Parathyroid adenoma (tissue), 2 donors: ENCODE results near the gene HGS.

Experiments used
- H2AFZ ChIP-seq: fragments of 300-600 bp; sonication (generic); one replicate; pipeline ENCODE4 v1.7.0; 2017; ENCODE audit warnings: antibody characterized with exemption, mild to moderate bottlenecking
- H3K27ac ChIP-seq: fragments of 300-600 bp; sonication (generic); one replicate; pipeline ENCODE4 v1.7.0; 2017
- H3K27me3 ChIP-seq: fragments of 300-600 bp; sonication (generic); one replicate; pipeline ENCODE4 v1.7.0; 2017; ENCODE audit warnings: low read length; ENCODE audit not compliant: control insufficient read depth, insufficient read depth
- H3K36me3 ChIP-seq: fragments of 300-600 bp; sonication (generic); one replicate; pipeline ENCODE4 v1.7.0; 2017; ENCODE audit warnings: low read length; ENCODE audit not compliant: control insufficient read depth, insufficient read depth
- H3K4me1 ChIP-seq: fragments of 300-600 bp; sonication (generic); one replicate; pipeline ENCODE4 v1.7.0; 2017; ENCODE audit warnings: control low read depth
- H3K4me2 ChIP-seq: fragments of 300-600 bp; sonication (generic); one replicate; pipeline ENCODE4 v1.7.0; 2017; ENCODE audit warnings: low read length
- H3K4me3 ChIP-seq: fragments of 300-600 bp; sonication (generic); one replicate; pipeline ENCODE4 v1.7.0; 2017; ENCODE audit warnings: low read depth, low read length
- H3K79me2 ChIP-seq: fragments of 300-600 bp; sonication (generic); one replicate; pipeline ENCODE4 v1.7.0; 2017; ENCODE audit warnings: control low read depth
- H3K9ac ChIP-seq: fragments of 300-600 bp; sonication (generic); one replicate; pipeline ENCODE4 v1.7.0; 2017; ENCODE audit warnings: mild to moderate bottlenecking
- H3K9me3 ChIP-seq: fragments of 300-600 bp; sonication (generic); one replicate; pipeline ENCODE4 v1.7.0; 2017; ENCODE audit warnings: low read length; ENCODE audit not compliant: control insufficient read depth
- TF ChIP-seq, protein P1 (sequence below): fragments of 300-600 bp; sonication (generic); IDR thresholded peaks from one replicate; pipeline ENCODE4 v1.7.0; 2017; ENCODE audit warnings: antibody characterized with exemption, mild to moderate bottlenecking
- donor health status: primary hyperparathyroidism.

HGS gene

DNA sequence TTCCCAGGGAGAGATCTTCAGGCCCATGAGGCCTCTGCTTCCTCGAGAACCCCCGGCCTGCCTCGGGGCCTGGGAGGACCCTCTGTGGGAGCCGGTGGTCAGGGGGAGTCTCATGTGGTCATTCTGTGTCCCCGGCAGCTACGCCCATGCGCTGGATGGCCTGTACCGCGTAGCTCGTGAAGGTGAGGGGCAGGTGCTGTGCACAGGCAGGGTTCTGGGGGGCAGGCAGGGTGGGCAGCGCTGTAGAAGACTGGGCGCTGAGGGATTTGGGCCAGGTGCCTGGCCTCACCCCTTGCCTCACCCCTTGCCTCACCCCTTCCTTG is 32.8 kb downstream of the HGS start:
- Histone ChIP-seq H3K4me3 (no peak overlapping the region), H3K79me2 (peaks cover 14% of the 10 kb centered on the region), H2AFZ (no peak overlapping the region), H3K36me3 (no peaks in the 10 kb centered on the region), H3K27me3 (no peaks in the 10 kb centered on the region), H3K27ac (no peak overlapping the region), H3K4me2 (no peak overlapping the region), H3K4me1 (peaks cover 26% of the 10 kb centered on the region), H3K9ac (no peak overlapping the region), H3K9me3 (no peaks in the 10 kb centered on the region)
- TF ChIP-seq, protein P1, sequence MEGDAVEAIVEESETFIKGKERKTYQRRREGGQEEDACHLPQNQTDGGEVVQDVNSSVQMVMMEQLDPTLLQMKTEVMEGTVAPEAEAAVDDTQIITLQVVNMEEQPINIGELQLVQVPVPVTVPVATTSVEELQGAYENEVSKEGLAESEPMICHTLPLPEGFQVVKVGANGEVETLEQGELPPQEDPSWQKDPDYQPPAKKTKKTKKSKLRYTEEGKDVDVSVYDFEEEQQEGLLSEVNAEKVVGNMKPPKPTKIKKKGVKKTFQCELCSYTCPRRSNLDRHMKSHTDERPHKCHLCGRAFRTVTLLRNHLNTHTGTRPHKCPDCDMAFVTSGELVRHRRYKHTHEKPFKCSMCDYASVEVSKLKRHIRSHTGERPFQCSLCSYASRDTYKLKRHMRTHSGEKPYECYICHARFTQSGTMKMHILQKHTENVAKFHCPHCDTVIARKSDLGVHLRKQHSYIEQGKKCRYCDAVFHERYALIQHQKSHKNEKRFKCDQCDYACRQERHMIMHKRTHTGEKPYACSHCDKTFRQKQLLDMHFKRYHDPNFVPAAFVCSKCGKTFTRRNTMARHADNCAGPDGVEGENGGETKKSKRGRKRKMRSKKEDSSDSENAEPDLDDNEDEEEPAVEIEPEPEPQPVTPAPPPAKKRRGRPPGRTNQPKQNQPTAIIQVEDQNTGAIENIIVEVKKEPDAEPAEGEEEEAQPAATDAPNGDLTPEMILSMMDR: no peak

DNA sequence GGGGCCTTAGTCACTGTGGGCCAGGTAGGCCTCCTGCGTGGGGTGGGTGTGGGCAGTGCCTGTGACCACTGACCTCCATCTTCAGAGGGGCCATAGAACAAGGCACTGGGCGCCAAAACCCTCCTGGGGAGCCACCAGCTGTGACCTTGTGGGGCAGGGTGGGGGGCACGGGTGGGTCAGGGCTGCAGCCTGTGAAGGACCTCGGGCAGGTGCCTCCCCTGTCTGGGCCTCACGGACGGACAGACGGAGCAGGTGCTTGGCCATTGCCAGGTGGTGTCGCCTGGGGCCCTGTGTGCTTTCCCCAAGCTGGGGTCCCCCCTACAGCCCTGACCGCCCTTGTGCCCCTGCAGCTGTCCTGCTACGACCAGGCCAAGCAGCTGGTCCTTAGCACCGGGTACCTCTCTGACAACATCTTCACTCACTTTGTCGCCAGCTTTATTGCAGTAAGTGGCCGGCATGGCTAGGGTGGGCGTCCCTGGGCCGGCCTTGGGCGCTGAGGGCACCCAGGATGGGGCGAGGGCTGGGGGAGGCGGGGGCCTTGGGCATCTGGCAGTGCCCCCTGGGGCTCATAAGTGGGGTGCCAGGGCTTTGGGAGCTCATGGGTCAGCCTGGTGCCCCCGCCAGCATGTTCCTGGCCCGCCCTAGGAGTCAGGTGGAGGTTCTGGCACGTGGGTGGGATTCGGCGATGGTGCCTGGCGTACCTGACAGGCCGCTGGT is 33.4 kb downstream of the HGS start:
- peaks cover 31% of the 10 kb centered on the region for H3K4me1 ChIP-seq
- H3K4me2 ChIP-seq: no peak overlapping the region
- TF ChIP-seq, protein P1: no peak
- no peak overlapping the region for H3K9ac ChIP-seq
- no peak overlapping the region for H3K4me3 ChIP-seq
- no peak overlapping the region for H3K27ac ChIP-seq
- no peaks in the 10 kb centered on the region for H3K36me3 ChIP-seq
- H3K79me2 ChIP-seq: peaks cover 14% of the 10 kb centered on the region
- H2AFZ ChIP-seq: no peak overlapping the region
- H3K27me3 ChIP-seq: no peaks in the 10 kb centered on the region
- H3K9me3 ChIP-seq: no peaks in the 10 kb centered on the region

DNA sequence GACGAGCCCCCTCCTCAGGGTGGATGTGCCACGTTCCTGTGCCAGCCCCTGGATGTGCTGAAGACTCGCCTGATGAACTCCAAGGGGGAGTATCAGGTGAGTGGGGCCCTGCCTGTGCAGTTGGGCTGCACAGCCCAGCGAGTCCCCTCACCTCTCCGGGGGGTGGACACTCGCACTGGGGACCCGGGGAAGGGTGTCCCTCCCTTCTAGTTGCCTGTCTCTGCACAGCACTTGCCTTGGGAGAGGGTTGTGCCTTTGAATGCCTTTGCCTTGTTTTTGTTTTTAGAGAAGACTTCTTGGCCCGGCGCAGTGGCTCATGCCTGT is 33.9 kb downstream of the HGS start:
- TF ChIP-seq, protein P1: no peak
- Histone ChIP-seq H3K9ac (no peak overlapping the region), H2AFZ (no peak overlapping the region), H3K27ac (no peak overlapping the region), H3K79me2 (peaks cover 14% of the 10 kb centered on the region), H3K4me2 (no peak overlapping the region), H3K36me3 (no peaks in the 10 kb centered on the region), H3K4me3 (no peak overlapping the region), H3K4me1 (peaks cover 33% of the 10 kb centered on the region), H3K27me3 (no peaks in the 10 kb centered on the region), H3K9me3 (no peaks in the 10 kb centered on the region)

DNA sequence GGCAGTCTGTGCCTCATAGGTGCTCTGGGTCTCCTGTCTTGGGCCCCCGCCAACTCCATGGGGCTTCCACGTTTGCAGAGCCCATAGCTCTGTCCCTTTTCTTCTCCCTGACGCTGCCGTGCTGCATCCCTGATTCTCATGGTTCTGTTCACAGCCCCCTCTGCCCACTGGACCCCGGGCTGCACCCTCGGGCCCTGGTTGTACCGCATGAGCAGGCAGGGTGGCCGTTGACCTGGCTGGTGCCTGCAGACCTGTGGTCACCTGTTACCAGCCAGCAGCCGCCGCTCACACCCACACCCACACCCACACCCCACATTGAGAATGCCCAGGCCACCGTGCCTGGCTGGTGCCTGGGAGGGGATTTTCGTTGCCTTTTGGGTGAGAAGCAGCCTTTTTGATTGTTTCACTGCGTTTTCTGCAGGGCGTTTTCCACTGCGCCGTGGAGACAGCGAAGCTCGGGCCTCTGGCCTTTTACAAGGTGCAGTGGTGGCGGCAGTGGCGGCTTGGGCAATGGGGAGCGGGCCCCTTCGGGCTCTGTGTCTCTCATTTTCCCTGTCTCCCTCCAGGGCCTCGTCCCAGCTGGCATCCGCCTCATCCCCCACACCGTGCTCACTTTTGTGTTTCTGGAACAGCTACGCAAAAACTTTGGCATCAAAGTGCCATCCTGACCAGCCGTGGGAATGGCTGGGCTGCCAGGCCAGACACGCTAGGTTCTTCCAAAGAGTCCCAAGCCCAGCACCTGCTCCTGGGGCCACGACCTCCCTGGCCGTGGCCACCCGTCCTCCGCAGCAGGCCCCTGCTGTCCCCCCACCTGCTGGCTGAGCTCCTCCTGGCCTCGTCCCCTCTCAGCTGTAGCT is 35.8 kb downstream of the HGS start:
- H3K4me3 ChIP-seq: no peak overlapping the region
- no peaks in the 10 kb centered on the region for H3K9me3 ChIP-seq
- no peak overlapping the region for H2AFZ ChIP-seq
- H3K36me3 ChIP-seq: no peaks in the 10 kb centered on the region
- H3K27me3 ChIP-seq: no peaks in the 10 kb centered on the region
- H3K27ac ChIP-seq: peak overlapping the region; percentile 5
- no peak overlapping the region for H3K4me2 ChIP-seq
- H3K79me2 ChIP-seq: peaks cover 8% of the 10 kb centered on the region
- H3K4me1 ChIP-seq: peaks cover 38% of the 10 kb centered on the region
- H3K9ac ChIP-seq: no peak overlapping the region
- TF ChIP-seq, protein P1: no peak
